NCI-H2107 treated with DMSO at 0.1 percent for 48 hours (cell line): ENCODE results near the gene R3HDM2.

Experiments used
- DNase-seq: peaks from one replicate; lab custom pipeline; 2025; ENCODE audit not compliant: unreplicated experiment; lab: John Stamatoyannopoulos, UW

Gene R3HDM2

DNA sequence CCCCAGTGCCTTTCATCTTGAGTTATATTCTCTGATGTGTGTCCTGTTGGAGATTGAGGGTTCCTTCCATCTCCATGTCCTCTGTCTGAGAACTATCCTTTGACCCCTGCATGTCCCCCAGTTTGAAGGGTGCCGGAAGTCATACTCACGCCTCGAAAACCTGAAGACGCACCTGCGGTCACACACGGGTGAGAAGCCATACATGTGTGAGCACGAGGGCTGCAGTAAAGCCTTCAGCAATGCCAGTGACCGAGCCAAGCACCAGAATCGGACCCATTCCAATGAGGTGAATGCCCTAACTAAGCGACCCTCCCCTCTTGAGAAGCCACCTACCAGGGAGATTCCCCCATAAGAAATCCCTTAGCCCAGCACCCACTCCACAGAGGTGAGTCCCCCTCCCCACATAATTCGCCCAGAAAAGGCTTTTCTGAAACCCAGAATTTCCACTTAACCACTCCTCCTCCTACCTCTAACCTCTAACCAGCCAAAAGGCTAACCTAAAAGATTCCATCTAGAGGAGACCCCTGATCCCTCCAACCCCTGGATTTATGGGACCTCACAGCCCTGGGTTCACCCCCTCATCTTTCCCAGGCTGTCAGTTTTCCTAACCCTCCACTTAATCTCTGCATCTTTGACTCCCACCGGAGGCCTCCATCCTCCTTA lies 36.5 kb upstream of the R3HDM2 start:
- no peak for DNase-seq

DNA sequence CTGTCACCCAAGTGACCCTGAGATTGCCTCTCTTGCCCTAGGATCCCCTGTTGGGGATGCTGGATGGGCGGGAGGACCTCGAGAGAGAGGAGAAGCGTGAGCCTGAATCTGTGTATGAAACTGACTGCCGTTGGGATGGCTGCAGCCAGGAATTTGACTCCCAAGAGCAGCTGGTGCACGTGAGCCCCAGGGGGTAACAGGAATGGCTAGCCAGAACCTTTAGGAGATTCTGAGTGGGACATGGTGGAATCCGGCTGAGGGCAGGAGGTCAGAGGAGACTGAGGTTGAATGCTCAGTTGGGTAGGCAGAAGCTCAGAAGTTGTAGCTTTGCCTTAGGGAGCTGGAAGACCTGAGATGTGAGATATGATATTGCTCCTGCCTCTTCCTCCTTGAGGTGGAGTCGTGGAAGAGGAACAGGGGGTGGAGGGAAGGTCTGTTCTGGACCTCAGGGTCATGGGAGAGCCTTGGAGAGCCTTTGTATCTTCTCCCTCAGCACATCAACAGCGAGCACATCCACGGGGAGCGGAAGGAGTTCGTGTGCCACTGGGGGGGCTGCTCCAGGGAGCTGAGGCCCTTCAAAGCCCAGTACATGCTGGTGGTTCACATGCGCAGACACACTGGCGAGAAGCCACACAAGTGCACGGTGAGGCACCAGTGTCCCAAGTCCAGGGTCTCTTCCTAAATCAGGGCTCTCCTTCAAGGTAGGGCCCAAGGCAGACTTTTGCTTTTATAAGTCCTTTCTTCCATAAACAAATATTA lies 35.1 kb upstream of the R3HDM2 start:
- no peak for DNase-seq

DNA sequence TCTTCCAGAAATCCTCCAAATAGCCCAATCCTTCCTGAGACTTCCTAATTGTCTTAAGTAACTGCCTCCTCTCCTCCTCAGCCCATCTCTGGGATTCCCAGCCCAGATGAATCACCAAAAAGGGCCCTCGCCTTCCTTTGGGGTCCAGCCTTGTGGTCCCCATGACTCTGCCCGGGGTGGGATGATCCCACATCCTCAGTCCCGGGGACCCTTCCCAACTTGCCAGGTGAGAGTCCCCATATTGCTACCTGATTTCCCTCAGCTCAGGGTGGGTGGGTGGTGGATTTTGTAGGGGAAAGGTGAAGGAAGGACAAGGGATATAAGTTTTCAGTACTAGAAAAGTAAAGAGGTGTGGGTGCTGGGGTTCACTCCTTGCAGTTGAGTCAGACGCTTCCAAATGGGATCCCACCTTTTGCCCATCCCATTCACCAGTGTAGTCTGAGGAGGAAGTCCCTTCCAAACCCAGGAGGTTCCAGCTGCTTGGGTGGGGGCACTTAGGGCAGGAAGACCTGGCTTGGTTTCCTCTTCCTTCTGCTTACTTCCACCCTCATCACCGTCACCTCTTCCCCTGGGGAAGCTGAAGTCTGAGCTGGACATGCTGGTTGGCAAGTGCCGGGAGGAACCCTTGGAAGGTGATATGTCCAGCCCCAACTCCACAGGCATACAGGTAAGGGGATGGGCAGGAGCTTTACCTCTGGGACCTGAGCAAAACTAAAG lies 34.3 kb upstream of the R3HDM2 start:
- no peak for DNase-seq

DNA sequence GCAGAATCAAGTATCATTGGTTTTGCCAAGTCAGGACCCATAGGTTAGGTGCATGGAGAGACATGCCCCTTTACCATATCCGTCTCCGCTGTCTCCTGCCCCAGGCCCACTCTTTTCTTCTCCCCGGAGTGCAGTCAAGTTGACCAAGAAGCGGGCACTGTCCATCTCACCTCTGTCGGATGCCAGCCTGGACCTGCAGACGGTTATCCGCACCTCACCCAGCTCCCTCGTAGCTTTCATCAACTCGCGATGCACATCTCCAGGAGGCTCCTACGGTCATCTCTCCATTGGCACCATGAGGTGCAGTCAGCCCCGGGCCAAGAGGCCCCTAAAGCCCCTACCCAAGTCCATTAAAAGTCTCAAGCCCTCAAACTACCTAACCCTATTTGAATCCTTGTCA lies 33.7 kb upstream of the R3HDM2 start:
- no peak for DNase-seq

DNA sequence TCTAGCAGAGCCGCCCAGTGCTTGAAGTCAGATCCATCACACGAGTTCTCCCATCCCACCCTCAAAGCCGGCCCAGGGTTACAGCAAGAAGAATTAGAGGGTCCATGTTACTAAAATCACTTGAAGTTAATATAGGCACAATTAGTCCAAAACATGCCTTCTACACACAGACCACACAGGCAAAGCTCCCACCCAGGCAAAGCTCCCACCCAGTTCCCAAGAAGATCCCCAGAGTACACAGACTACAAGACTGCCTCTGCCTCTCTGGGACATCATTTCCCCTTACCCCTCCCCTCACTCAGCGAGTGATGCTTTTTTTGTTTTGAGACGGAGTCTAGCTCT lies 32.0 kb upstream of the R3HDM2 start:
- no peak for DNase-seq

DNA sequence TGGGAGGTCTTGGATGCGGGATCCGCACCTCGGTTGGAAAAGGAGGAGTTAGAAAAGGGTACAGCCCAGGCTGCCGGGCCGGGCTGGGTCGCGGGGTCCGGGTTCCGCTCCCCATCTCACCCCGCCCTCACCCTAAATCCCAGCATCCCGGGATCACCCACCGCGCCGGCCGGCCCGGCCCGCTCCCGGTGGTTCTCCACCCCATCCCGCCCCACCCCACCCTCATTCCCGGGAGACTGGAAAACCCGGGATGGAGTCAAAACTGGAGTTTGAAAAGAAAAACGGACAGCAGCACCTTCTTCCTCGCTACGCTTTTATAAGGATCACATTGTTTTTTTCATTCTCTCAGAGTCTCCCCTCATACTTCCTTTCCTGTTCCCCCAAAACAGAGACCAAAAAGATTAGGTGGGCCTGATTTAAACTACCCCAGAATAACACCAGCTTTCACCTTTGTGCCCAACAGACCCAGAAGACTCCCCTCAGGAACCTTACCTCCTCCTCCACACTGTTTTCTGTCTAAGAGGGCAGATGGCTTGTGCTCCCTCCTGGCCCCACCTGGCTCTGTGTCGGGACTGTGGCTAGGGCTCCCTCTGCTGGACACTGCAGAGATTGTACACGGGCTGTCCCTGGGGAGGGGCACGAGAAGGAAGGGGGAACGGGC lies 31.5 kb upstream of the R3HDM2 start:
- DNase-seq, result peak; percentile 90

DNA sequence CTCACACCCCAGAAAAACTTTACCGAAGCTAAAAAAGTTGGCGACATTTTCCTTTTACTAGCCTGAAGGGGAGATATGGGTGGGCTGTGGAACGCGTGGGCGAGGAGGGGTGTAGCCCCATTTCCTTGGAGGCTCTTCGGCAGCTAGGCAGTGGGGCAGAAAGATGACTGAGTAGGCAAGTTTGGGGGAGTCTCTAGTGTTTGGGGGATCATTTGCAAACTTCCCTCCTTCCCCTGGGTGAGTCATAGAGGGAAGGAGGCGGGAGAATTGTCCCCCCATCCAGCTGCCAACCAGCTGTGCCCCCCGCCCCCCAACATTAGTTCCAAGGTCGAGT lies 31.0 kb upstream of the R3HDM2 start:
- DNase-seq, result no peak

DNA sequence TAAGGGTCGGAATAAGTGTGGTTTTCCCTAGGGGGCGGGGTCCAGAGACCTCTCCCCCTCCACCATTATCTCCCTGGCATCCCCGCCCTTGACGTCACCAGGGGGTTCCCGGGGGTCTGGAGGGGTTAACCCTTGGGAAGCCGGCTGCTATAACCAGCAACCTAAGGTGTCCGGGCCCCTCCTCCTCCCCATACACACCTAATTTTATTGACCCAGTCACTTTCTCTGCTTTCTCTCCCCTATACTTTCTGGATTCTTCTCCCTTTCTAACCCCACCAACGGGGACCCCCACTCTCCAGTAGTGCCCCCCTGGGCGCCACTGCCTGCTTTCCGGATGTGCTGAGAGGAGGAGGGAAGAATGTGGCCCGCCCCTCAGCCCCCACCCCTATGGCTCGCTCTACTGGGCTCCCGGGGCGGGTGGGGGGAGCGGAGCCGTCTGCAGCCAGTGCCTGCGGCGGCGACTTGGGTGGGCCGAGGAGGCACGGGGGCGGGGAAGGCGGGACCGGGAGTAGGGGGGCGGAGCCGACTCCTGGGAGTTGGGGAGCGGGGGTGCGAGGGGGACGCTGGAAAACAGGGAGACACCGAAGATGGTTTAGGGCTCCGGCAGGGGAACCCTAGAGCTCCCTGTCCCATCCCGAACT lies 30.6 kb upstream of the R3HDM2 start:
- no peak for DNase-seq

DNA sequence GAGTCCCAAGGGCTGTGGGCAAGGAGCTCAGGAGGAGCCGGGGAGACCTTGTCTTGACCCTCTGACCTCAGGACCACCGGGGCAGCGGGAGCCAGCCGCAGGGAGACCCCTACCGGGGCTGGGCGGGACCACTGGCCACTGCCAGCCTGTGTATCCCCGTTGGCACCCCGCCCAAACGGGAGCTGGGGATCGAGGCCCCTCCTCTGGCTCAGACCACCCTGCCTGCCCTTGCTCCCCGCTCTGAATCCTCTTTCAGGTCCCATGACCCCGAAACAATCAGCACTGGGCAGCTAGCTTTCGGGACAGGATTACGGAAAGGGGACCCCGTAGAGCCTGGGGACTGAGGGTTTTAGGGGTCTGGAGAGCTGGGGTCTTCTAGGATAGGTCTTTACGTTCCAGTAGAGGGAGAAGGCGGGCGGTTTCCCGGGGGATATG lies 30.0 kb upstream of the R3HDM2 start:
- DNase-seq, result no peak

DNA sequence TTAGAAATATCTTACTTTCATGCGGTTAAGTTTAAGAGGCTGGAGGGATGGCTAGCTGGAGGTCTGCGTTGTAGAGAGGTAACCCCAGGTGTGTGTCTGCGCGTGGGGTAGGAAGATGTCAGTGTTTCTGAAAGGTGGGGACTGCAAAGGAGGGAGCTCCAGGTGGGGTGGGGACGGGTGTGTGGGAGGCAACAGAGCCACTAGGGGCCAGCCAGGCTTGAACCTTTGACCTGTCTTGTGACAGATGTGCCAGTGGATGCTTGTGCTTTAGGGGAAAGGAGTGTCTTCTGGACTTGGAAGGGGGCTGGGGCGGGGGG lies 29.6 kb upstream of the R3HDM2 start:
- no peak for DNase-seq

DNA sequence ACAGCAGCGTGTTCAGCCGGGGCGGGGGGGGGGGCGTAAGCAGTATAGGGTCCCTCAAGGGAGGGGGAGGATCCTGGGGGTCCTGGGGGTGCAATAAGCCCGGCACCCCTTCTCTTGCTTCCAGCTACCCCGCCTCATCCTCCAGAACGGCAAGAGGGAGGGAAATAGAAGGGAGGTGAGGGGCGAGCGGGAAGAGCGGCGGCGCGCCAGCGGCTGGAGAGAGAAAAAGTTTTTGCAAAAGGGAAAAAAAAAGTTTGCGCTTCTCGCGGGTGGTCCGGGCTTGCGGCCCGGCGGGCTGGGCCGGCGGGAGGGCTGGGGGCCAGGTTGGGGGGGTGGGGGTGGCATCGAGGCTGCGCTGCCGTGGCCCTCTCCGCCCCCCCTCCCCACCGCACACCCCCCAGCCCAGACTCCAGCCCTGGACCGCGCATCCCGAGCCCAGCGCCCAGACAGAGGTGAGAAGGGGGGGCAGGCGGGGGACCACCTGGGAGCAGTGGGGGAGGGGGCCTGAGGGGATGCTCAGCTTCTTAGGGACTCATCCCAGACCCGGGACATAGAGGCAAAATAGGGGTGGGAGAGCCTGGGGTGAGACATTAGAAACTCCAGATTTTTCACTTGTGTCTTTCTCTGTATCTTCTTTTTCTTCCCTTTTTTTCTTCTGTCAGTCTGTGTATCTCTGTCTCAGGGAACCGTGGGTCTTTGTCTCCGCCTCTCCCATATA lies 29.1 kb upstream of the R3HDM2 start, which contains the start of gene GLI1:
Gene GLI1 (plus strand): TSS at position 36 of the 718 bp plus-strand sequence. CDS start 3,907 bp downstream, outside the sequence.
- no peak for DNase-seq

DNA sequence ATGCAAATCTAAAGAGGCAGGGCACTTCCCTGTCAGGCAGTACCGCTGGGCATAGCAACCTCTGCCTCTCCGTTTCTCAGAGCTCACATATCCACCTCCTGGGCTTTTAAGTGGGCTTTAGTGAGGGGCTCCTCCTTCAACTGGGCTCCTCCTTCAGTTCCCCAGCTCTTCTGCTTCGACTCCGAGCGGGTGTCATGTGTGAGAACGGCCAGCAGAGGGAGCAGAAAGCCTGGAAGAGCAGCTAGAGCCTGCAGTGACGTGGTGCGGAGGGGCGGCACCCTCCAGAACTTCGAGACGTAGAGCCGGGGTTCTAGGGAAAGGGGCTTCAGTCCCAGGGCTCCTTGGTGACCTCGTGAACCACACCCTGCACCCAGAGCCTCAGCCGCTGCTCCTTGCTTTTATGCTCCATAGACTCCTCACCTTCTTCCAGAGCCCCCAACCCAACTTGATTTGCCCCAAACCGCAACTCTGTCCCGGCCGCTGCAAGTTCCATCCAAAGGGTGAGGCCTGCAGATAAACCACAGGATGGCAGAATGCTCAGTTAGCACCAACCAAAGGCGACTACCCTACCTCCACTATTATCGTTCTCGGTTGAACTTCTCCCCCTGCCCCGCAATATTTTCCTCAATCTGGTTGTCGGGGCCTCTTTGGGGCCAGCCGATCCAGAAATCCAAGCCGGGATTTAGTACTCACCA lies 28.4 kb upstream of the R3HDM2 start:
- DNase-seq, result peak; percentile 95

DNA sequence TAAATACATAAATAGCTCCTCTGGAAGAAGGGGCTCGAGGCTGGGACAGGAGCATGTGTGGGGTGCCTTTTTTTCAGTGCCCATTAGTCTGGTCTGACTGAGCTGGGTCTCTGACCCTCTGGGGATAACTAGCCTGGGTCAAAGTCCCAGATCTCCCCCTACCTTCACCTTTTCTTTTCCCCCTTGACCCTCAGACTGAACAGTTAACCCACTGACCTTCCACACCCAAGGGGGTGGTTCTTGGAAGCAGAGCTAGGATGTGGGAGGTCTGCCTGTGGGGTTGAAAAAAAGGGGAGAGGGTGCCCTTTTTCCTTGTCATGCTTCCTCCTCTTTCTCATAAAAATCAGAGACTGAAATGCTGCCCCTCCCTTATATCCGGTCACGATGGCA lies 27.8 kb upstream of the R3HDM2 start:
- DNase-seq, result no peak

DNA sequence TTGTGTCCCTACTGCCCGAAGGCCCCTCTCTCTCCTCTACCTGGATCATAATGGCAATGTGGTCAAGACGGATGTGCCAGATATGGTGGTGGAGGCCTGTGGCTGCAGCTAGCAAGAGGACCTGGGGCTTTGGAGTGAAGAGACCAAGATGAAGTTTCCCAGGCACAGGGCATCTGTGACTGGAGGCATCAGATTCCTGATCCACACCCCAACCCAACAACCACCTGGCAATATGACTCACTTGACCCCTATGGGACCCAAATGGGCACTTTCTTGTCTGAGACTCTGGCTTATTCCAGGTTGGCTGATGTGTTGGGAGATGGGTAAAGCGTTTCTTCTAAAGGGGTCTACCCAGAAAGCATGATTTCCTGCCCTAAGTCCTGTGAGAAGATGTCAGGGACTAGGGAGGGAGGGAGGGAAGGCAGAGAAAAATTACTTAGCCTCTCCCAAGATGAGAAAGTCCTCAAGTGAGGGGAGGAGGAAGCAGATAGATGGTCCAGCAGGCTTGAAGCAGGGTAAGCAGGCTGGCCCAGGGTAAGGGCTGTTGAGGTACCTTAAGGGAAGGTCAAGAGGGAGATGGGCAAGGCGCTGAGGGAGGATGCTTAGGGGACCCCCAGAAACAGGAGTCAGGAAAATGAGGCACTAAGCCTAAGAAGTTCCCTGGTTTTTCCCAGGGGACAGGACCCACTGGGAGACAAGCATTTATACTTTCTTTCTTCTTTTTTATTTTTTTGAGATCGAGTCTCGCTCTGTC lies 26.1 kb upstream of the R3HDM2 start:
- no peak for DNase-seq

DNA sequence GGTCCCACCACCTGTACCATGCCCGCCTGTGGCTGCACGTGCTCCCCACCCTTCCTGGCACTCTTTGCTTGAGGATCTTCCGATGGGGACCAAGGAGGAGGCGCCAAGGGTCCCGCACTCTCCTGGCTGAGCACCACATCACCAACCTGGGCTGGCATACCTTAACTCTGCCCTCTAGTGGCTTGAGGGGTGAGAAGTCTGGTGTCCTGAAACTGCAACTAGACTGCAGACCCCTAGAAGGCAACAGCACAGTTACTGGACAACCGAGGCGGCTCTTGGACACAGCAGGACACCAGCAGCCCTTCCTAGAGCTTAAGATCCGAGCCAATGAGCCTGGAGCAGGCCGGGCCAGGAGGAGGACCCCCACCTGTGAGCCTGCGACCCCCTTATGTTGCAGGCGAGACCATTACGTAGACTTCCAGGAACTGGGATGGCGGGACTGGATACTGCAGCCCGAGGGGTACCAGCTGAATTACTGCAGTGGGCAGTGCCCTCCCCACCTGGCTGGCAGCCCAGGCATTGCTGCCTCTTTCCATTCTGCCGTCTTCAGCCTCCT lies 25.4 kb upstream of the R3HDM2 start:
- peak; percentile 74 for DNase-seq

DNA sequence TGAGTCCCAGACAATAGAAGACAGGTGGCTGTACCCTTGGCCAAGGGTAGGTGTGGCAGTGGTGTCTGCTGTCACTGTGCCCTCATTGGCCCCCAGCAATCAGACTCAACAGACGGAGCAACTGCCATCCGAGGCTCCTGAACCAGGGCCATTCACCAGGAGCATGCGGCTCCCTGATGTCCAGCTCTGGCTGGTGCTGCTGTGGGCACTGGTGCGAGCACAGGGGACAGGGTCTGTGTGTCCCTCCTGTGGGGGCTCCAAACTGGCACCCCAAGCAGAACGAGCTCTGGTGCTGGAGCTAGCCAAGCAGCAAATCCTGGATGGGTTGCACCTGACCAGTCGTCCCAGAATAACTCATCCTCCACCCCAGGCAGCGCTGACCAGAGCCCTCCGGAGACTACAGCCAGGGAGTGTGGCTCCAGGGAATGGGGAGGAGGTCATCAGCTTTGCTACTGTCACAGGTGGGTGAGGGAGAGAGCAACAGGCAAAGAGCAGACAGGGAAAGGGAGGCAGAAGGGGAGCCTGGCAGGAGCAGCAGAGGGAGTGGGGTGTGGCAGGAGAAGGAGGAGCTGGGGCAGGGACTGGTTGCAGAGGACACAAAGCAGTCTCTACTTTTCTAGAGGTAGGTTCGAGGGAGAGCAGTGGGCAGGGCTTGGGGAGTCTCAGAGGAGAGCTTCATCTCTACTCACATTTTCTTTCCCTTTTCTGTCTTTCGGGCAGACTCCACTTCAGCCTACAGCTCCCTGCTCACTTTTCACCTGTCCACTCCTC lies 24.7 kb upstream of the R3HDM2 start:
- DNase-seq, result peak; percentile 70

DNA sequence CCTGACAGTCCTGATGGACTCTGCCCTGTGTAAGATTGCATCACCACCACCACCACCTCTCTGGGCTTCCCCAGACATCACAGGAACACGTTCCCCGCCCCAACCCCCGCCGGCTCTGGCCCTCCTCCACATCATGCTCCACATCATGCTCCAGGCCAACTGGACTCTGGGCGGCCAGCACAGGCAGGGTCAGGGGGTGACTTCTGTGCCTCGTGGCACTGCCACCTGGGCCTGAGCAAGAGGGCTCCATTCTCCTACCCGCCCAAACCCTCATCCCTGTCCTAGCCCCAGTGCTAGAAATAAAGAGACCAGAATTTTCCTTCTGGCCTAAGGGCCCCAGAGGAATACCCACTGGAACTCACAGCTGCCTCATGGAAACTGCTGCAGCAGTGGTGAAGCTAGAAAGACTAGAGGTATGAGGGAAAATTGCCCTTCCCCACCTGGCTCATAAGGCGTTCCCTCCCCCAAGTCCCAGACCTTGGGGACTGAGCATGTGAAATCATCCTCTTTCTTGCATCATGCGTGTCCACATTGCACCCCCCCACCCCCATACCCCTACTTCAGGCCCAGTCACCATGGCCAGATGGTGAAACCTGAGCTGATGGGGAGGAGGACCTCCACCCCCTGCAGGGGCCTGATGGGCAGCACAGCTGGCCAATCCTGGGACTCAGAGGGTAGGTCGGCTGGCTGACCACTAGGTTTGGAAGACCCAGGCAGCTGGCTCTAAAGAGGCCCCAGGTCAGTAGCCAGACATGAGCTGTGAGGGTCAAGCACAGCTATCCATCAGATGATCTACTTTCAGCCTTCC lies 23.9 kb upstream of the R3HDM2 start, which contains the start of gene INHBE:
Gene INHBE (plus strand): TSS at position 742 of the 808 bp plus-strand sequence. CDS start 230 bp downstream, outside the sequence.
- DNase-seq, result peak; percentile 73
